WTC11 (cell line): ENCODE measurements around the gene SARDH.

Source experiments
- ATF1 ChIP-seq: sonication (generic); formaldehyde crosslinking; IDR thresholded peaks from 2 replicates; pipeline ENCODE4 v1.8.1; 2023; ENCODE audit warnings: mild to moderate bottlenecking, moderate library complexity, missing genetic modification reagents
- ATF3 ChIP-seq: sonication (generic); formaldehyde crosslinking; conservative IDR thresholded peaks from 2 replicates; pipeline ENCODE4 v1.8.1; 2022; ENCODE audit warnings: mild to moderate bottlenecking, missing genetic modification reagents
- CREB1 ChIP-seq: sonication (generic); formaldehyde crosslinking; IDR thresholded peaks from 2 replicates; pipeline ENCODE4 v1.8.0; 2023; ENCODE audit warnings: mild to moderate bottlenecking, missing genetic modification reagents
- CTCF ChIP-seq: fragments of 200-600 bp; IDR thresholded peaks from 2 replicates; pipeline ENCODE4 v1.8.0; 2022; ENCODE audit warnings: antibody characterized with exemption
- TF ChIP-seq, protein P1 (sequence below): sonication (generic); formaldehyde crosslinking; IDR thresholded peaks from 2 replicates; pipeline ENCODE4 v1.8.0; 2022; ENCODE audit warnings: mild to moderate bottlenecking, missing genetic modification reagents

DNA sequence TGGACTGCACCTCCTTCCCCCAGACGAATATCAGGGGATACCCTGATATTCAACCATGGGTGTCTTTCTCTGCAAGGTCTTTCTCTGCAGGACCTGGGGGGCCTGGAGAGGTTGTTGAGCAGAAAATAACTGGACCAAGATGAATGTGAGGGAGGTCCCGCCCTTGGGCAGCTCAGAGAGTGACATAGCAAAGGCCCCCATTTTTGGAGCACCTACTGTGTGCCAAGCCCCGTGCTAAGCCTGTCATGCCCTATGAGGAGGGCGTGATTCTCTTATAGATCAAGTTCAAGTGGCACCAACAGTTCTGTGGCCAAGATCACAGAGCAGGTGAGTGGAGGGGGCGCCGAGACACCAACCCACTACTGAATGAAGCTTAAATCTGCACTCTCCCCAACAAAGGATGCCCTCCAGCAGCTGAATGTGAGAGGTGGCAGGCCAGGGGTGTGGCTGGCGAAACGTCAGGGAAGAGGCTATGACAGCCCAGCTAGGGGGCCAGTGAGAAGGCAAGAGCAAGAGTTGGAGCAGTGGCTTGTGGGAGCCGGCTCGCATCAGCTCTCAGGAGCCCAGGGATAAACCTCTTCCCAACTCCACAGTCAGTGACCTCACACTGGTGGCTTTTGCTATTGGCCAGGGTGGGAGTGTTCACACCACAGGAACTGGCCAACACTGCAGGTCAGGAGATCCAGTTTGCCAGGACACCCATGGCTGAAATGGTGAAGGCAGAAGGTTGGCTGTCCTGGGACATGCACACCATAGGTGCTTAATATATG lies 5.3 kb downstream of the SARDH start:
- no peak for TF ChIP-seq CTCF
- TF ChIP-seq ATF3 = no peak
- TF ChIP-seq, protein P1, sequence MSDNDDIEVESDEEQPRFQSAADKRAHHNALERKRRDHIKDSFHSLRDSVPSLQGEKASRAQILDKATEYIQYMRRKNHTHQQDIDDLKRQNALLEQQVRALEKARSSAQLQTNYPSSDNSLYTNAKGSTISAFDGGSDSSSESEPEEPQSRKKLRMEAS (CRISPR knock-in tag) = no peak
- no peak for TF ChIP-seq CREB1
- no peak for TF ChIP-seq ATF1 (CRISPR knock-in tag)
